Nephron (organoid): ENCODE data around the gene PTPRA.

Experiments
- H3K27ac Mint-ChIP-seq, 3 experiments: 2 replicates each; pipeline ENCODE4 v1.8.0; 2020; ENCODE audit warnings: mixed read lengths in 3 of 3, mild to moderate bottlenecking in 2 of 3, moderate library complexity in 1 of 3
- H3K27me3 Mint-ChIP-seq: 2 replicates; pipeline ENCODE4 v1.8.0; 2021; ENCODE audit warnings: low read depth, mild to moderate bottlenecking, moderate library complexity, mixed read lengths
- H3K36me3 Mint-ChIP-seq: 2 replicates; pipeline ENCODE4 v1.8.0; 2020; ENCODE audit warnings: low read depth, mixed read lengths
- H3K4me1 Mint-ChIP-seq: 2 replicates; pipeline ENCODE4 v1.8.0; 2020; ENCODE audit warnings: mixed read lengths
- H3K4me3 Mint-ChIP-seq, 3 experiments: 2 replicates each; pipeline ENCODE4 v1.8.0; 2020; ENCODE audit warnings: mild to moderate bottlenecking in 3 of 3, mixed read lengths in 3 of 3, moderate library complexity in 2 of 3
- H3K9me3 Mint-ChIP-seq: 2 replicates; pipeline ENCODE4 v1.8.0; 2020; ENCODE audit warnings: mixed read lengths
- CTCF ChIP-seq, 3 experiments: fragments of 200-600 bp; sonication (generic); IDR thresholded peaks; one replicate each; pipeline ENCODE4 v1.5.0; 2021; ENCODE audit warnings: antibody characterized with exemption in 3 of 3; ENCODE audit not compliant: unreplicated experiment in 3 of 3

Gene PTPRA

GRCh38 chr20:2864626-2865025, 8.7 kb upstream of the PTPRA start:
- H3K4me3 Mint-ChIP-seq, result no peak overlapping the region
- H3K36me3 Mint-ChIP-seq, result peaks cover 14% of the 10 kb centered on the region
- no peaks in the 10 kb centered on the region for H3K9me3 Mint-ChIP-seq
- H3K27ac Mint-ChIP-seq, result no peak overlapping the region
- H3K4me1 Mint-ChIP-seq, result no peaks in the 10 kb centered on the region
- no peaks in the 10 kb centered on the region for H3K27me3 Mint-ChIP-seq
- no peak for TF ChIP-seq CTCF (IDR thresholded peaks at IDR 0.05; ENCODE audit: unreplicated experiment in 3 of 3)

- Mint-ChIP-seq H3K4me1 (no peaks in the 10 kb centered on the region), H3K27ac (no peak overlapping the region), H3K9me3 (no peaks in the 10 kb centered on the region), H3K27me3 (no peaks in the 10 kb centered on the region), H3K4me3 (no peak overlapping the region), H3K36me3 (peaks cover 14% of the 10 kb centered on the region)
- TF ChIP-seq CTCF (IDR thresholded peaks at IDR 0.05; ENCODE audit: unreplicated experiment in 3 of 3), result no peak
Measured at GRCh38 chr20:2865101-2865500, 8.2 kb upstream of the PTPRA start.

- Mint-ChIP-seq H3K4me3 (no peak overlapping the region), H3K36me3 (peaks cover 14% of the 10 kb centered on the region), H3K27me3 (peaks cover 1% of the 10 kb centered on the region), H3K9me3 (no peaks in the 10 kb centered on the region), H3K27ac (no peak overlapping the region), H3K4me1 (peaks cover 5% of the 10 kb centered on the region)
- no peak for TF ChIP-seq CTCF (IDR thresholded peaks at IDR 0.05; ENCODE audit: unreplicated experiment in 3 of 3)
Measured at GRCh38 chr20:2865630-2866029, 7.7 kb upstream of the PTPRA start.

GRCh38 chr20:2866236-2866635, 7.0 kb upstream of the PTPRA start:
- Mint-ChIP-seq H3K36me3 (peaks cover 10% of the 10 kb centered on the region), H3K9me3 (no peaks in the 10 kb centered on the region), H3K4me3 (no peak overlapping the region), H3K27ac (no peak overlapping the region), H3K4me1 (peaks cover 11% of the 10 kb centered on the region), H3K27me3 (peaks cover 7% of the 10 kb centered on the region)
- no peak for TF ChIP-seq CTCF (IDR thresholded peaks at IDR 0.05; ENCODE audit: unreplicated experiment in 3 of 3)

- H3K4me1 Mint-ChIP-seq, result peaks cover 17% of the 10 kb centered on the region
- no peak overlapping the region for H3K27ac Mint-ChIP-seq
- peaks cover 14% of the 10 kb centered on the region for H3K27me3 Mint-ChIP-seq
- no peak for TF ChIP-seq CTCF (IDR thresholded peaks at IDR 0.05; ENCODE audit: unreplicated experiment in 3 of 3)
- H3K4me3 Mint-ChIP-seq, result no peak overlapping the region
- peaks cover 8% of the 10 kb centered on the region for H3K36me3 Mint-ChIP-seq
- H3K9me3 Mint-ChIP-seq, result no peaks in the 10 kb centered on the region
Measured at GRCh38 chr20:2867081-2867864, 6.0 kb upstream of the PTPRA start.

GRCh38 chr20:2869381-2869780, 3.9 kb upstream of the PTPRA start:
- Mint-ChIP-seq H3K4me1 (peaks cover 23% of the 10 kb centered on the region), H3K9me3 (no peaks in the 10 kb centered on the region), H3K36me3 (peaks cover 8% of the 10 kb centered on the region), H3K27me3 (peaks cover 21% of the 10 kb centered on the region), H3K27ac (no peak overlapping the region), H3K4me3 (no peak overlapping the region)
- no peak for TF ChIP-seq CTCF (IDR thresholded peaks at IDR 0.05; ENCODE audit: unreplicated experiment in 3 of 3)
